Astrocyte (in vitro differentiated cells and primary cell): ENCODE results near the gene MPST.

ENCODE experiments used
- EZH2 ChIP-seq: IDR thresholded peaks from 2 replicates; pipeline ENCODE4 v1.6.1; 2012; ENCODE audit warnings: mild to moderate bottlenecking, low read length, inconsistent platforms; ENCODE audit not compliant: insufficient read depth
- TF ChIP-seq, protein P1 (sequence below): IDR thresholded peaks from 2 replicates; pipeline ENCODE4 v1.5.1; 2011; ENCODE audit warnings: low read depth, mild to moderate bottlenecking, inconsistent platforms, low read length, moderate library complexity; ENCODE audit not compliant: insufficient read depth

DNA sequence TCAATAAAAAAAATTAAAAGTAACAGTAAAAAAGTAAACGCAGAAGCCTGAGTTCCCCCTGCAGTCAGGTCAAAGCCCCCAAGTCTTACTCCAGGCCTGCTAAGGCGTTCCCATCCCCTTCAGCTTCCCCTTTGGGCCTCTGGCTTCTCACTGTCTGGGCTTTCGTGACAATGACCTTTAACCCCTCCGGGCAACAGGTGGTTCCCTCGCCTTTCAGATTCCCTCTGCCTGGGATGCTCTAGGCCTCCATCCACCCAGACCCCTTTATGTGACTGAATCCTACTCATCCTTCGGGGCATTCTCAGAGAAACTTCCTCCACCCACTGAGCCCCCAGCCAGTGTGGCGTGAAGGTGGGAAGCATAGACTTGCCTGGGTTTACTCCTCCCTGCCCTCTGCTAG, 8.0 kb downstream of the MPST start:
- TF ChIP-seq, protein P1, sequence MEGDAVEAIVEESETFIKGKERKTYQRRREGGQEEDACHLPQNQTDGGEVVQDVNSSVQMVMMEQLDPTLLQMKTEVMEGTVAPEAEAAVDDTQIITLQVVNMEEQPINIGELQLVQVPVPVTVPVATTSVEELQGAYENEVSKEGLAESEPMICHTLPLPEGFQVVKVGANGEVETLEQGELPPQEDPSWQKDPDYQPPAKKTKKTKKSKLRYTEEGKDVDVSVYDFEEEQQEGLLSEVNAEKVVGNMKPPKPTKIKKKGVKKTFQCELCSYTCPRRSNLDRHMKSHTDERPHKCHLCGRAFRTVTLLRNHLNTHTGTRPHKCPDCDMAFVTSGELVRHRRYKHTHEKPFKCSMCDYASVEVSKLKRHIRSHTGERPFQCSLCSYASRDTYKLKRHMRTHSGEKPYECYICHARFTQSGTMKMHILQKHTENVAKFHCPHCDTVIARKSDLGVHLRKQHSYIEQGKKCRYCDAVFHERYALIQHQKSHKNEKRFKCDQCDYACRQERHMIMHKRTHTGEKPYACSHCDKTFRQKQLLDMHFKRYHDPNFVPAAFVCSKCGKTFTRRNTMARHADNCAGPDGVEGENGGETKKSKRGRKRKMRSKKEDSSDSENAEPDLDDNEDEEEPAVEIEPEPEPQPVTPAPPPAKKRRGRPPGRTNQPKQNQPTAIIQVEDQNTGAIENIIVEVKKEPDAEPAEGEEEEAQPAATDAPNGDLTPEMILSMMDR: no peak
- TF ChIP-seq EZH2: no peak
